Superior temporal gyrus (tissue), 1 donor: Measurements from ENCODE around the gene KLHDC7A.

Experiments used
- DNase-seq: peaks from one replicate; pipeline ENCODE4 v3.0.0-alpha.2; 2016; ENCODE audit errors: extremely low spot score

KLHDC7A gene

DNA sequence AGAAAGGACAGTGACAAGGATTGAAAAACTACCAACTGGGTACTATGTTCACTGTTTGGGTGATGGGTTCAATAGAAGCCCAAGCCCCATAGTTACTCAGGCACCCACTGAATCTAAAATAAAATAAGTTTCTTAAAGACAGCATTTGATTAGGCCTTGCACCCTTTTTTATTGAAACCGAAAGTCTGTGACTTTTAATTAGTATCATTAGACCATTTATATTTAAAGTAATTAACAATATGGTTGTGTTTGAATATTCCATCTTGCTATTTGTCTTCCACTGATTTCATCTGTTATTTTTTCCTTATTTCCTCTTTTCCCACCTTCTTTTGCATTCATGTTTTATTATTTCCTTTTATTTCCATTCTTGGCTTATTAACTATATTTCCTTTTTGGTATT lies 27.4 kb downstream of the KLHDC7A start:
- DNase-seq = no peak

DNA sequence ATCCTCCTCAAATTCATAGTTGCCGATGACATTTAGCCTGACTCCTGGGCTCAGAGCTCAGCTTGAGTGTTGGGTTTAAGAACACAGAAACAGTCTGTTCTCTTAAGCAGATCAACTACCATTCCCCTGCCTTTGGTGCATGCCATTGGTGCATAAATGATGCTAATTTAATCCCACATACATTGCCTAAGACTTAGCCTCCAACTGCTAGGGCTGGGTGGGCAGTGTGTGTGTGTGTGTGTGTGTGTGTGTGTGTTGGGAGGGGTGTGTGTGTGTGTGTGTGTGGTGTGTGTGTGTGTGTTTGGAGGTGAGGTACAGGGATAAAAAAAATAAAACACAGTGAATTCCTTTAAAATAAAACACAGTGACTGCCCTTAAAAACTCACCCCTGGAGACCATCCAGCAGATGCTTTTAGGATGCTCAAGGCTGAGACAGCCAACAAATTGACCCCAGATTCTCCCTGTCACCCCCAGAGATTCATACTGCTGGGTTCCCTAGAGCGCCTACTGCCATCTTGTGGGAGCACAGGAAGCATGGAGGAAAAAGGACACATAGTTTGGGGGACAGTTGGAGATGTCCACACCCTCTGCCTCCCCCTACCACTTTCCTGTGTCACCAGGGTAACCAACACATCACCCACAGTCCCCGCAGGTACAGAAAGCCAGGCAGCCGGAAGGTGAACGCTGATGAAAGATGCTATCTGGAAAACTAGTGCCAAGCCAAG lies 30.6 kb downstream of the KLHDC7A start:
- DNase-seq = no peak

DNA sequence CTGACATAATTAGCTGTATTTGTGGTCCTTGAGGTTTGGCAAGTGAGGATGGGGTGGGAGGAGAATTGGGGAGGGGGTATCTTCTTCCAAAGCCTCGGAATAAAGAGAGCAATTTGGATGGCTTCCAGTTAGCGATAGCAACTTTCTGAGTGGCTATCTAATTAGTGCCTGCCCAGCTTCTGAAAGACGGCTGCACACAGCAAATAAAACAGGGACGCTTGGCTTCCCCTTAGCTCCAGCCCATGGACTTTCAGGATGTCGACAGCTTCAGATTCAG lies 31.1 kb downstream of the KLHDC7A start:
- no peak for DNase-seq

DNA sequence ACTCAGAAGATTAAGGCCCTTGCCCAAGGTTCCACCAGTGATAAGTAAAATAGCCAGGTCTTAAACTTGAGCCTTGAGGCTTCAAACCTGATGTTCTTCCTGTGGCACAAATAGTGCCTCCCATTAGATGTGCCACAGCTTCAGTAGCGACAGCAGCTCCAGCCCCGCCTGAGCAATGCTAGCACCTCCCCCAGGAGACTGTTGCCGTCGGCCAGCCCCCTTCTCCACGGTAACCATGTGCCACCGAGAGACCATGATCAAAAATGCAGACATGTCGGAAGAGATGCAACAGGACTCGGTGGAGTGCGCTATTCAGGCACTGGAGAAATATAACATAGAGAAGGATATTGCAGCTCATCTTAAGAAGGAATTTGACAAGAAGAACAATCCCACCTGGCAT lies 32.2 kb downstream of the KLHDC7A start:
- DNase-seq = no peak

DNA sequence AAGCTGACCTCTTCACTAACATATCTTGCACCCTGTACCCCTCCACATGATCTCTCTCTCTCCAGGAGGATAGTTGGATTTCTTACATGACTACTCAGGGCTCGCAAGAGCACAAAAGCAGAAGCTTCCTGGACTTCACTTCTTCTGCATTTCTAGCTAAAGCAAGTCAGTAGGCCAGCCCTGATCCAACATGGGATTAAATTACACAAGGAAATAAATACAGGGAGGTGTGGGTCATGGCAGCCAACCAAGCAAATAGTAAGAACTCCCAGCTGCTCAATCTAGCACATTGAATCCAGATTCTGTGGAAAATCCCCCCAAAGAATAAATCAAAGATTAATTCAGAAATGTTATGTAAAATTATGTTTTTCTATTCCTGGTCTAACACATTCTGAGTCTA lies 33.3 kb downstream of the KLHDC7A start:
- no peak for DNase-seq

DNA sequence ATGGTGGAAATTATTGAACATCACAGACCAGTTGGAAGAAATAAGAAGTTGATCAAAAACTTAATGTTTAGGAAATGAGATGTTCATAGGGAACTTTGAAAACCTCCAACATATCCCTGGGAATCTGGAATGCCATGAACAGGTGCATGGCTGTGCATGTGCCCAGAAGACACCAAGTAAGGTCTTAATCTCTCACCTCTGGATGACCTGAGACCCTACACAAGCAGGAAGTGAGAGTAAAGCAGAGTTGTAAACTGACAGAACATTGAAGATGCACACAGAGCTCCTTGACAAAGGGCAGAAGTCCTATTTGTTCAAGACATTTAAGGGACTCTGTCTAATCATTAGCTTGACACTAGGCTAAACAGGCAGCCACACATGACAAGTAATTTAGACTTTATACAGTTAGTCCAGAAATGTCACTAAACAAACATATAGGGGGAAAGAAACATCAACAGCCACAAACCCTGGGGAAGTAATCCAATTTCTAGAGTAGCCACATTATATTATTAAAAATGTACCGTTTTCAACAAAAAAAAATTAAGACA lies 34.5 kb downstream of the KLHDC7A start:
- no peak for DNase-seq

DNA sequence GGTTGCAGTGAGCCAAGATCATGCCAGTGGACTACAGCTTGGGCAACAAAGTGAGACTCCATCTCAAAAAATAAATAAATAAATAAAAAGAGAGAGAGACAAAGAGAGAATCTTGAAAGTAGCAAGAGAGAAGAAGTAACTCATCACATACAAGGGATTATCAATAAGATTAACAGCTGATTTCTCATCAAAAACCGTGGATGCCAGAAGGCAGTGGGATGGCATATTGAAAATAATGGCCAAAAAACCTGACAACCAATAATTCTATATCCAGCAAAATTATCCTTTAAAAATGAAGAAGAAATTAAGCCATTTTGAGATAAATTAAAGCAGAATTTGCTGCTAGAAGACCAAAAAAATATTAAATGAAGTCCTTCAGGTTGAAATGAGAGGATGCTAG lies 35.7 kb downstream of the KLHDC7A start:
- DNase-seq = no peak

DNA sequence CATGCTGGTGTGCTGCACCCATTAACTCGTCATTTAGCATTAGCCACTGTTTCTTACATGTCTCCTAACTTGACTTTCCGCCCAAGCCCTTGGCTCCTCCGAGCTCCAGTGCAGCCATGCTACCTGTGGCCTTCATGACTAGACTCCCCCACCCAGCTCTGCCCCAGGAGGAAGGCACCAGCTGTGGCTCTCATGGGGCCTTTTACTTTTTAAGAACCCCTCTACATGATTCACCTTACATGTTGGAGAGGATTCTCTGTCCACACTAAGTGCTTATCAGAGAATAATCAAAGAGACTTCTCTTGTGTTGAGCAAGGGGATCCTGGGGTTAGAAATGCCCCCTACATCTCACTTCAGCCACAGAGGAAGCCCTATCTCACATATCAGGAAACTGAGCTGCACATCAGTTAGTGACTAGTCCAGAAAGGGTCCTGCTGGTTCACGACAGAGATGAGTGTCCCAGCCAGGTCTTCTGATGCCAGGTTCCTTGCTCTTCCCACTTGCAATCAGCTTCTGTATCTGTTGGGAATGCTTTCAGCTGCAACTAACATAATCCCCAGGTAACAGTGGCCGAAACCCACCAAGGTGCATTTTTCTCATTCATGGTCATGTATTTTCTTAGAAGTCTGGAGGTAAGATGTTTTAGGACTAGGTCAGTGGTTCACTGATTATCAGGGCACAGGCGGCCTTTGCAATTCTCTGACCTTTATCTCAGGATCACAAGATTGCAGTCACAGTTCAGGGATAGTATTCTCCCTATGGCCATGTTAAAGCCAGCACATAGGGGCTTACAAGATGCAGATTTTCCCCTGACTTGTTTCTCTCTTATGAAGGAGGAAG lies 45.9 kb downstream of the KLHDC7A start:
- no peak for DNase-seq

DNA sequence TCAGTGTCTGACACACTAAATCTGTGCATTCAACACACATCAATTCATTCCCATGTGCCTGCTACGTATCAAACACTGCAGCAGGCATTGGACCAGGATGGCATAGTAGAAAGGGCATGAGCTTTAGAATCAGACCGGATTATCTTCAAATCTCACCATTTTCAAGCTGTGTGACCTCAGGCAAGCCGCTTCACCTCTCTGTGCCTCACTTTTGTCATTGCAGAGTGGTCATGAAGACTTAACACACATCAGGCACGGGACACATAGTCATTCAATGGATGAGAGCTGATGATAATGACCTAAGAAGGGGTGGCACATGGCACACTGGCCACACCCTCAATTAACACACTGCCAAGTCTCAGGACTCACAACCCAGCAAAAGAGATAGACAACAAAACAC lies 46.8 kb downstream of the KLHDC7A start:
- no peak for DNase-seq

DNA sequence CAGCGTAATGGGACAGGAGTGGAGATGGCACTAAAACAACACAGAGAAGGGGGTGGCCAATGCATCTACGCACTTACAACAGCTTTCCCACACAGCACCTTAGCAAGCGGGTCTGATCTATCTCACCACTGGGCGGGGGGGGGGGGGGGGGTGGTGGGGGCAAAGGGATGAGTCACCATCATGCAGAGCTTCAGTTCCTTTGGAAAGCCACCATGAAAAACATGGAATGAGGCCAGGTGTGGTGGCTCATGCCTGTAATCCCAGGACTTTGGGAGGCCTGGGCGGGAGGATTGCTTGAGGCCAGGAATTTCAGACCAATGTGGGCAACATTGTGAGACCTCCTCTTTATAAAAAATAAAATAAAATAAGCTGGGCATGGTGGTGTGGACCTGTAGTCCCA lies 47.2 kb downstream of the KLHDC7A start:
- DNase-seq = no peak

DNA sequence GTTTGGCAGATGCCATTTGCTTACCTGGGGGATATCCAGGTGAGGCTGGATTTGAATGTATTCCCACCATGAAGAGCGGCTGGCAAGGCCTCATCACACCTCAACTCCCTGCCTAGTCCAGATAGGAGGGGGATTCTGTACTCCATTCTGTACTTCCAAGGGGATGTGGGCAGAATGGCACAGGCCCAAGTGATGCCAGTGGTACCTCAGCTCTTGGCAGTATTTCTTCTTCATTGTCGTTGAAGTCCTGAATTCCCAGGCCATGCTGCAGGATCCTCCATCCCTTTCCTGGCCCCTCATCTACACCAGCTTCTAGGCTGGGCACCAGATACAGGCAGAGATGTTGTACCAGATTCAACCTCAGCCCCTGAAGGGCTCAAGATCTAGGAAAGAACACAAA lies 47.9 kb downstream of the KLHDC7A start:
- DNase-seq = no peak

DNA sequence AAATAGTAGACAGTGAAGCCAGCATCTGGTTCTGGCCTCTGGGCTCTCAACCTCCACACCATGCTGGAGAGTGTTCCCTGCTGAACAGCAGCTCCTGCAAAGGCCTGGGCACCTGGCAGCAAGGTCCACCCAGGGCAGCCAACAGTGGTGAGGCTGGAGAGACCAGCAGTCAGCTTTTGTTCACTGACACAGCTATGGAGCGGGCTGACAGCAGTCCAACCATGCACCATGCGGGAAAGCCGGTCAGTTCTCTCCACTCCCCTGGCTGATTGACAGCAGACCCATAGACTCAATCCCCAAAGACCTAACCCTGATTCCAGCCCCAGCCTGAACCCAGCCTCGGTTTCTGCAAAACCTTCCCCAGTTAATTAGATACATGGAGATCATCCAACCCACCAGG lies 49.0 kb downstream of the KLHDC7A start:
- no peak for DNase-seq

DNA sequence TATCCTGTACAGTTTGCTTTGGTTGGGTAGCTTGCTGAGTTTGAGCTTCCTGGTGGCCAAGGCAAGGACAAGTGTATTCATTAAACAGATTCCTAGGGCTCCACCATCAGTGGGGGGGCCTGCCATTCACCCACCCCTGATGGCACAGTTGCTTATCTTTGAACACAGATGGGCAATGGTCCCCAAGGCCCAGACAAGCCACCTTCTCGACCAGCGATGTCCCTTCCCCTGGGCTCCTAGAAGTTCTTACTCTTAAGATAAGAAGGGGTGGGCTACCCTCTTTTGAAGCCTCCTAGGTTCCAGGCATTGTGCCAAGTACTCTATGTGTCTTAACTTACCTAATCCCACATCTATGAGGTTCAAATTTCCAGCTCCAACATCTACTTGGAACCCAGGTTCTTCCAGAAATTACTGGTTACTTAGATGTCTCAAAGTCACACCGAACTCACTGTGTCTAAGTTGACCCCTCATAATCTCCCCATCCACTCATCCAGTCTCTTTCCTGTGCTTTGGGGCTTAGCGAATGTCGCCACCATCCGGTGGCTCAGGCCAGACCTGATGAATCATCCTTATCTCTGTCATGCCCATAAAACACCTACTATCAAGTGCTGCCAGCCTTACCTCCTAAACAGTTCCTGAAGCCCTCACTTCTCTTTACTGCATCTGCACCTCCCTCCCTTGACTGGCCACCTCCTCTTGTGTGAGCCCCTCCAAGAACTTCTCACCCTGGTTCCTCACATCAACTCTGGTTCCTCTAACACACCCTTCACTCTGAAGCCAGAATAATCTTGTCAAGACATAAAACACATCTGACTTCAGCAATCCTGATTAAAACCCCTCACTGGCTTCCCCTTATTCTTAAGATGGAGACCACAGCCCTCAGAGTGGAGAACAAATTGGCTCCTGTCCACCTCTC lies 50.1 kb downstream of the KLHDC7A start:
- DNase-seq = no peak

DNA sequence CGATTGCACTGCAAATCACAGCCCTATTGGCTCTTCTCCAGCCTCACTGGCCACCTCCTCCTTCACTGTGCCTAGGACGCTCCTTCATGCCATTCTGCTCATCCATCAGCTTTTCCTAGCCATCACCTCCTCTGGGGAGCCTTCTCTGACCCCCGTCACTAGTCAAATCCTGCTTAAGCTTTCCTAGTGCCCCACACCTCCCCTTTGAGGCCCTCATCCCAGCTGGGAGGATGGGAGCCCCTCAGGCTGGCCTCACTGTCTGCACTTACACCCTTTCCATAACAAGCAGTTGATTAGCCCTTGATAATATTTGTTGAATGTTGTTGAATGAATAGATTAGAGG lies 50.7 kb downstream of the KLHDC7A start:
- DNase-seq = no peak

DNA sequence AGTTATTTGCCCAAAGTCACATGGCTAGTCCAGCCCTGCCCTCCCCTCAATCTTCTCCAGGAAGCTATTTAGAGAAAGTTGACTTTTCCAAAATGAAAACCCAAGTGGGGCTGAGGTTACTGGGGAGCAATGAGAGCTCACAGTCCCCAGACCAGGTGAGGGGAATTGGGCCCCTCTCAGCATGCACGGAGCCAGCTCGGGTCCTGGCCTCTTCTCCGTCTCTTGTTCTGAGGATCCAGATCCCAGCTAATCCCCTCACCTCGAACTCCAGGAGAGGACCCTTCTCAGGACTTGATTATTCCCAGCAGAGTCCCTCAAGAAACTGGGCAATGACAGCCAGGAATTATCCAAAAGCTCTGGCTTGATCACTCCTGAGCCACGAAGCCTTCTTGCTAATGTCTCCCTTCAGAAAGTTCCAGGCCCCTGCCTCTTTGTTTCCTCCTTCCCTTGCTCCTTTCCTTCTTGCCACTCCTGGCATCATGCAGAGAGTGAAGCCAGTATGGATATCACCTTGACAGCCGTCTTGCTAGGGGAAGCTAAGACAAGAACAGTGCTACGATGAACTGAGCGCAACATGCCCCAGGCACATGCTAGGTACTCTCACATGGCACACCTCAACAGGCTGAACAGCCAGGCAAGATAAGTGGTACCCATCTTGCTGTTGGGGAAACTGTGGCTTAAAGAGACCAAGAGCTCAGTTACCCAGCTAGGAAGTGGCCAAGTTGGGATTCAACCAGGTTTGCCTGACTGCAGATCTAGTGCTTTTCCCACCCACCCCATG lies 51.9 kb downstream of the KLHDC7A start:
- DNase-seq = no peak

DNA sequence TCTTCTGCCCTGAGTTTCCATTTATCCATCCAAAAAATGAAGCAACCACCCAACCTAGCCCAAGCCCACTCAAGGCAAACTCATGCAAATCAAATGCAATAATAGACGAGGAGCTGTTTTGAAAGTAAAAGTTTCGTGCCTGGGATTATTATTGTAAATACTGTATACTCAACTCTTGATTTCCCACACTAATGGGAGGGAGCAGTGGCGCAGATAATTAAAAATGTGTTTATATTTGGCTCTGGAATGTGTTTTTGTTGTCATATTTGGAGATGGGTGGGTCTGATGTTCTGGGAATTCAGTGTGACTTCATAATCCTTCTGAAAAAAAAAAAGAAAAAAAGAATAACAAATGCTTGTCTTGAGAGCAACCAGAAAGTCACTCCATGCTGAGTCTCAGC lies 52.5 kb downstream of the KLHDC7A start:
- no peak for DNase-seq

DNA sequence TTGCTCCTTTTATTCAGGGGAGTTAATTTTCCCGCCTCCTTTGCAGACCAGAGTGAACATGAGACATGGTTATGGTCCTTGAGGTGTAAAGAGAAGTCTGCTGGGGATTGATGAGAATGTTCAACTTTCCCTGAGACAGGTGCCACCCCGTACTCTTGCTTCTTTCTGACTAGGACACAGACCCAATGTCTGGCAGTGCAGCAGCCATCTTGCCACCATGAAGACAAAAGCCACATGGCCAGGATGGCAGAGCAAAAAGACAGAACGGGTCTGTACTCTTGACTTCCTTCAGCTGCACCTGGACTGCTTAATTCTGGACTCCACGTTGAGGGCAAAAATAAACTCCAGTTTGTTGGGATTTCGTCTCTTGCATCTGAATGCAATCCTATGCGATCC lies 54.1 kb downstream of the KLHDC7A start:
- no peak for DNase-seq
